SH-SY5Y (cell line): Measurements from ENCODE around the gene CCDC6.

ENCODE experiments used
- GATA2 ChIP-seq: IDR thresholded peaks from 2 replicates; pipeline ENCODE4 v1.6.1; 2011; ENCODE audit warnings: mild to moderate bottlenecking, low read depth, low read length
- GATA3 ChIP-seq: IDR thresholded peaks from 2 replicates; pipeline ENCODE4 v1.6.1; 2011; ENCODE audit warnings: low read depth, mild to moderate bottlenecking, low read length, moderate library complexity

DNA sequence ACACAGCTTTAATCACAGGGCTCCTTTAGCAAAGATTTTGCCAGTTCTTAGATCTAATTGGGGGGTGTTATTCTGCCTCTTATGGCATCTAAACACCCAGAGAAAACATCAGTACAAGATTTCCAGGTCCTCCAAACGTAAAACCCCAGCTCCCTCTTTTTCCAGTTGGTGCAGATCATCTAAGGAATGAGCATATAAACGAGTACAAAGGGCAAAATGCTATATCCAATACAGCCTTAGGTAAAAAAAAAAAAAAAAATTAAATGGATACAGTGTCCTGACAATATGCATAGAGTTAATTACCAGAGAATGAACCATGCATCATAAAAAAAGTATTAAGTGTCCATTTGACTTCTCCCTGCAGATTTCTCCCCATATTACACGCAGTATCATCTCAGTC is 50.3 kb downstream of the CCDC6 start:
- no peak for TF ChIP-seq GATA2
- no peak for TF ChIP-seq GATA3
